Naive thymus-derived CD8-positive, alpha-beta T cell (primary cell): ENCODE data around the gene EPHA1. TPM values are rescaled to one million over a fixed set of nuclear protein-coding genes. Genes with fewer than 3 reads are reported as not detected.
A peak's percentile ranks its signal among the peaks of the same experiment; 100 is the strongest.
"Not testable (repeated sequence)": the region's sequence is repeated elsewhere in the genome, so short reads cannot be mapped to it uniquely, and the experiment has no call there.

Experiments
- ATAC-seq, 2 donors: fragments of 150-1000 bp; cut with Tn5 transposase in 1 of 2; sonication (Bioruptor Pico), chemical (Tn5 transposase) in 1 of 2; 1 replicate in 1 of 2; 2 replicates in 1 of 2; pipeline ENCODE4 v1.10.0; 2021; ENCODE audit warnings: mild to moderate bottlenecking in 2 of 2, moderate library complexity in 2 of 2
- POLR2A ChIA-PET: fragments of 350-600 bp; sonication (Branson Sonifier 250); formaldehyde crosslinking; loops from one replicate; lab custom pipeline; 2021; ENCODE audit warnings: antibody characterized with exemption; lab: Charles Lee
- DNase-seq, 10 donors: peaks; one replicate each; pipeline versions ENCODE4 v3.0.0 to v3.0.0-alpha.2; 2020 to 2022
- H3K27ac Mint-ChIP-seq, 10 donors: one replicate each; pipeline ENCODE4 v1.8.0; 2020 to 2022; ENCODE audit warnings: mild to moderate bottlenecking in 10 of 10, mixed read lengths in 10 of 10, moderate library complexity in 4 of 10, inconsistent platforms in 1 of 10
- H3K27me3 Mint-ChIP-seq, 5 donors: one replicate each; pipeline ENCODE4 v1.8.0; 2021 to 2022; ENCODE audit warnings: mixed read lengths in 5 of 5
- H3K36me3 Mint-ChIP-seq, 3 donors: one replicate each; pipeline ENCODE4 v1.8.0; 2020 to 2022; ENCODE audit warnings: mixed read lengths in 3 of 3, mild to moderate bottlenecking in 2 of 3, inconsistent platforms in 1 of 3
- H3K4me1 Mint-ChIP-seq, 4 donors: one replicate each; pipeline ENCODE4 v1.8.0; 2021 to 2022; ENCODE audit warnings: mixed read lengths in 4 of 4
- H3K4me3 Mint-ChIP-seq, 10 donors: one replicate each; pipeline ENCODE4 v1.8.0; 2020 to 2022; ENCODE audit warnings: mild to moderate bottlenecking in 10 of 10, mixed read lengths in 10 of 10, moderate library complexity in 6 of 10, inconsistent platforms in 1 of 10
- H3K9me3 Mint-ChIP-seq, 9 donors: one replicate each; pipeline ENCODE4 v1.8.0; 2020 to 2022; ENCODE audit warnings: mixed read lengths in 9 of 9, mild to moderate bottlenecking in 3 of 9, inconsistent platforms in 1 of 9, moderate library complexity in 1 of 9
- polyA plus RNA-seq, 3 donors: library from polyadenylated mRNA; unstranded; fragments of 300-500 nt; fragmentation: Illumina TruSeq; gene quantifications; one replicate each; pipeline ENCODE4 v1.2.3, GENCODE V29; 2021
- total RNA-seq, 8 experiments: library from RNA in 2 of 8; stranded (reverse) in 2 of 8; gene quantifications; one replicate each; pipeline ENCODE4 v1.2.3 and lab custom pipeline; 2021 to 2026

Gene EPHA1
- total and polyA plus RNA-seq, 5 experiments from 2014 or later = 10.1 to 44.9 (median 37.1) TPM

DNA sequence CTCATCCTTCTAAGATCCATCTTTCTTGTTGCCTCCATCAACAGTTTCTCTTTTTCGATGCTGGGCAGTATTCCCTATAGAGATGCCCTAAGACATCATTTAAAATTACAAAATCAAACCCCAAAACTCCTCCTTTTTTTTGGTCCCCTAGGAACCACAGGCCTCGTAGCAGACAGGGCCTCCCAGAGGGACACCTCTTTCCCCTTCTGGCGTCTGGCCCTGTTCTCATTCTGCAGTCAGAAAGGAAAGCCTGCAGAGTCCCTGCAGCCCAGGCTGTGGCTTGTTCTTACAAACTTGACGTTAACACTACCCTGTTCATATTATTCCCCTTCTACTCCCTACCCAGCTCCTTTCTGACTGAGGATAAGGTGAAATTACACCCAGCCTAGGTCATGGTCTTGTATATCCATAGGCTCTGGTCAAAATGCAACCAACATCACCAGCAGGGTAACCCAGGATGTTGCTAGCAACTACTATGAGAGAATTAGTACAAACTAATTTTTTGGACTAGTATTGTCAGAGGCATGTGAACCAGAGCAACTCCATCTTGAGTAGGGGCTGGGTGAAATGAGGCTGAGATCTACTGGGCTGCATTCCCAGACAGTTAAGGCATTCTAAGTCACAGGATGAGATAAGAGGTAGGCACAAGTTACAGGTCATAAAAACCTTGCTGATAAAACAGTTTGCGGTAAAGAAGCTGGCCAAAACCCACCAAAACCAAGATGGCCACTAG lies 3.5 kb upstream of the EPHA1 start:
- H3K9me3 Mint-ChIP-seq = no peaks in the 10 kb centered on the region
- H3K27me3 Mint-ChIP-seq = peaks cover 0 to 12% (median 0%) of the 10 kb centered on the region in 5 donors
- peaks cover 38 to 68% (median 58%) of the 10 kb centered on the region in 4 donors for H3K4me1 Mint-ChIP-seq
- peaks cover 0 to 35% (median 9%) of the 10 kb centered on the region in 3 donors for H3K36me3 Mint-ChIP-seq
- DNase-seq = no peak
- ATAC-seq = no peak
- H3K4me3 Mint-ChIP-seq = peak overlapping the region in 1 of 10 donors; percentile 22
- H3K27ac Mint-ChIP-seq = peak overlapping the region in 2 of 10 donors; percentile 76 to 81
- POLR2A ChIA-PET = interaction anchor here (1.3 kb wide), 1 partner anchor 9 kb away, joined by 4 read pairs; no protein-coding TSS in a partner anchor

DNA sequence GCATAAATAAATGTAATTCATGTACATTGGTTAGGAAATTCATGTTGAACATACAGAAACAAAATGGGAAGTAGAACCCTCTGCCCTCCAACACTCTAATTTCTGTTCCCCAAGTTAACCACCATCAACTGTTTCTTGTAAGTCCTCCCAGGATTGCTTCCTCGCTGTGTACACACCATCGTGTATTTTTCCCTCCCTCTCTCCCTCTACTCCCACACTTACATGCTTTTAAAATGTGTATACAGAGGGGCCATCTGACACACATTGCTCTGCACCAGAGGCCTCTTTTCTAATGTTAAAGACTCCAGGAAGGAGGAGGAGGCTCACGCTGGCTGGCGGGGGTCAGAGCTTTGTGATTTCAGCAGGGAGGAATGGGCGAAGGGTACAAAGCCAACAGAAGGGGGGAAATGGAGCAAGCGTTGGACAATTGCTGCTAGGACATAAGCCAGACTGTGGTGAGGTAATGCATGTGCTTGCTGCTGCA lies 1.9 kb upstream of the EPHA1 start:
- Mint-ChIP-seq H3K4me1 (peaks cover 50 to 75% (median 70%) of the 10 kb centered on the region in 4 donors), H3K27me3 (peaks cover 0 to 12% (median 0%) of the 10 kb centered on the region in 5 donors), H3K4me3 (peak overlapping the region in 7 of 10 donors; percentile 42 to 94 (median 50)), H3K27ac (peak overlapping the region in 7 of 10 donors; percentile 55 to 96 (median 89)), H3K9me3 (no peaks in the 10 kb centered on the region), H3K36me3 (peaks cover 0 to 25% (median 9%) of the 10 kb centered on the region in 3 donors)
- POLR2A ChIA-PET = interaction anchor here (8.2 to 11.1 kb wide), 2 partner anchors 18 to 29 kb away, joined by 91 to 184 read pairs; partner anchors contain the start of gene ZYX
- DNase-seq = no peak
- ATAC-seq = no peak

DNA sequence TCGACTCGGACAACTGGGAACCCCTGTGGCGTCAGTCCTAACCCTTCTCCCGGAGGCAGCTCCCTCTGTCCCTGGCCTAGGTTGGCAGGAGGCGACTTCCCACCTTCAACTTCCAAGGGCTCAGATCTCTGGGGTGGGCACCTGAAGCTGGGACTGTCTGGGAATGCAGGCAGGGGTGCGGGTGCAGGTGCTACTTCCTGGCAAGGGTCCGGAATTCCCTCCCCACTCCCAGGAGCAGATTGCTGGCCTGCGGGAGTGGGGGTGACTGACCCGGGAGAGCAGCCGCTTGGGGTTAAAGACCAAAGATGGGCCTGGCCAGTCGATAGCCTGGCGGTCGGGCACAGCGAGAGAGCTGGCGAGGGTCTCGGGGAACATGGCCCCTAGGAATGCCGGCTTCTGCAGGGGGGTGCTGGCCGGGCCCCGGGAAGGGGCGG lies 387 bp downstream of the EPHA1 start:
- H3K4me1 Mint-ChIP-seq = peaks cover 59 to 93% (median 86%) of the 10 kb centered on the region in 4 donors
- peak overlapping the region; percentile 47 to 99 (median 95) for H3K27ac Mint-ChIP-seq
- peaks cover 0 to 9% (median 0%) of the 10 kb centered on the region in 5 donors for H3K27me3 Mint-ChIP-seq
- POLR2A ChIA-PET = interaction anchor here (0.5 to 11.1 kb wide), 17 partner anchors 8 to 1427 kb away, joined by 3 to 184 read pairs (median 10); partner anchors contain the start of genes CASP2, GSTK1 and ZYX
- peak overlapping the region; percentile 93 to 99 (median 94) for H3K4me3 Mint-ChIP-seq
- no peaks in the 10 kb centered on the region for H3K9me3 Mint-ChIP-seq
- ATAC-seq (peak; percentile 1 to 28), DNase-seq (no peak)
- peaks cover 0 to 25% (median 2%) of the 10 kb centered on the region in 3 donors for H3K36me3 Mint-ChIP-seq

DNA sequence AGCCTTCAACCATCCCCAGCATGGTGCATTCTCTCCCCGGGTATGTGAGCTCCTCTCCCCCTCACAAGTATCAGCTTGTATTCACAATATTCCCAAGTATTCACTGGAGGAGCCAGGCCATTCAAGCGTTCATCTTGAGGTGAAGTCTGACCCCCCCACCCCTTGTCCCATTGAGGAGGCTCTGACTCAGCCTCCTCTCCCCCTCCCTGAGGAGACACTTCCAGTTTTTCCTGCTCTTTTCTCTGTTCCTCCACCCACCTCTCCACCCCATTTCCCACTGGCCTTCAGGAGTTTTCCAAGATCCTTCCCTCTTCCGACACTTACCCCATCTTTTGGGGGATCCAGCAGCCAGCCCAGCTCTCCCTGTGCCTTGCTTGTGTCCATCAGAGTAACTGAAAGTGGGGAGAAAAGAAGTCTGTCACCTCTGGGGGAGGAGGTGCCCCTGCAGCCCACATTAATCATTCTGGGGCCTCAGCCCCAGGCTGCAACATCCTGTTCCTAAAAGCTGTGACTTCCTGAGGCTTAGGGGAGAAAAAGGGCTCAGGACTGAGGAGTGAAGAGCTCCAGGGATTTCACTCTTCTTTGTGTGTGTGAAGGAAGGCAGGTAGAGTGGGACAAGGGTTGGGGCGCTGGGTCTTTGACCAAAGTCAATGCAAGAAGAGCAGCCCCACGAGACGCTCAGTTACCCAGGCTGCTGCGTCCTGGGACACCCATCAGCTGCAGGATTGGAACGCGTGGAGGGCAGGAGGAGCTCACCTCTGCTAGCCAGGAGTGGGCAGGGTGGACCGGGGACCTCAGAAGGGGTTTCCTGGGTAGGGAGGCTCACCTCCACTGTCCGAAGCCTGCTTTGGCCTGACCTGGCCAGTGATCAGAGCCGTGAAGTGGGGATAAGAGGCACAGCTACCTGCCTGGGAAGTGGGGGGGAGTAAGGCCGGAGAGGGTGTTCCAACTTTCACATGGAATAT lies 1.1 kb downstream of the EPHA1 start:
- ATAC-seq = peak; percentile 66 to 79
- H3K4me1 Mint-ChIP-seq = peaks cover 54 to 92% (median 86%) of the 10 kb centered on the region in 4 donors
- DNase-seq = peak in 8 of 10 donors; percentile 37 to 69 (median 48)
- POLR2A ChIA-PET = interaction anchor here (0.5 to 11.1 kb wide), 20 partner anchors 9 to 1428 kb away, joined by 3 to 184 read pairs (median 6); partner anchors contain the start of genes CASP2, GSTK1 and ZYX
- H3K9me3 Mint-ChIP-seq = no peaks in the 10 kb centered on the region
- peaks cover 0 to 9% (median 0%) of the 10 kb centered on the region in 5 donors for H3K27me3 Mint-ChIP-seq
- H3K36me3 Mint-ChIP-seq = peaks cover 0 to 30% (median 2%) of the 10 kb centered on the region in 3 donors
- peak overlapping the region; percentile 89 to 99 (median 95) for H3K27ac Mint-ChIP-seq
- peak overlapping the region; percentile 93 to 99 (median 94) for H3K4me3 Mint-ChIP-seq

DNA sequence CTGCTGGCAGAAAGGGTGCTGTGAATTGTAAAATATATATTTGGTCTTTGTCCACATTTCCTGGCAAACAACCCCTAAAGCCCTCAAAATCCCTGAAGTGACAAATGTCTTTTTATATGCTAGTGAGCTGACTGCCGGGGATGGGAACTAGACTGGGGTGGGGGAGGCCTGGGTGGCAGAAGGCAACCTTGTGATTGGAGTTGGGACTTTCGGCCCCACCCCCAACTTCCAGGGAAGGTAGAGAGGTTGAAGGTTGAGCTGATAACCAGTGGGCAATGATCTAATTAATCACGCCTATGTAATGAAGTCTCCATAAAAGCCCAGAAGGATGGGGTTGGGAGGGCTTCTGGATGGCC lies 2.7 kb downstream of the EPHA1 start:
- peaks cover 0 to 9% (median 0%) of the 10 kb centered on the region in 5 donors for H3K27me3 Mint-ChIP-seq
- no peak for DNase-seq
- no peaks in the 10 kb centered on the region for H3K9me3 Mint-ChIP-seq
- POLR2A ChIA-PET = interaction anchor here (1.3 to 11.1 kb wide), 6 partner anchors 13 to 147 kb away, joined by 4 to 184 read pairs (median 30); partner anchors contain the start of genes GSTK1 and ZYX
- H3K4me1 Mint-ChIP-seq = peaks cover 50 to 90% (median 79%) of the 10 kb centered on the region in 4 donors
- H3K36me3 Mint-ChIP-seq = peaks cover 0 to 40% (median 5%) of the 10 kb centered on the region in 3 donors
- H3K27ac Mint-ChIP-seq = peak overlapping the region in 9 of 10 donors; percentile 18 to 98 (median 83)
- peak overlapping the region in 9 of 10 donors; percentile 93 to 99 (median 94) for H3K4me3 Mint-ChIP-seq
- no peak for ATAC-seq

DNA sequence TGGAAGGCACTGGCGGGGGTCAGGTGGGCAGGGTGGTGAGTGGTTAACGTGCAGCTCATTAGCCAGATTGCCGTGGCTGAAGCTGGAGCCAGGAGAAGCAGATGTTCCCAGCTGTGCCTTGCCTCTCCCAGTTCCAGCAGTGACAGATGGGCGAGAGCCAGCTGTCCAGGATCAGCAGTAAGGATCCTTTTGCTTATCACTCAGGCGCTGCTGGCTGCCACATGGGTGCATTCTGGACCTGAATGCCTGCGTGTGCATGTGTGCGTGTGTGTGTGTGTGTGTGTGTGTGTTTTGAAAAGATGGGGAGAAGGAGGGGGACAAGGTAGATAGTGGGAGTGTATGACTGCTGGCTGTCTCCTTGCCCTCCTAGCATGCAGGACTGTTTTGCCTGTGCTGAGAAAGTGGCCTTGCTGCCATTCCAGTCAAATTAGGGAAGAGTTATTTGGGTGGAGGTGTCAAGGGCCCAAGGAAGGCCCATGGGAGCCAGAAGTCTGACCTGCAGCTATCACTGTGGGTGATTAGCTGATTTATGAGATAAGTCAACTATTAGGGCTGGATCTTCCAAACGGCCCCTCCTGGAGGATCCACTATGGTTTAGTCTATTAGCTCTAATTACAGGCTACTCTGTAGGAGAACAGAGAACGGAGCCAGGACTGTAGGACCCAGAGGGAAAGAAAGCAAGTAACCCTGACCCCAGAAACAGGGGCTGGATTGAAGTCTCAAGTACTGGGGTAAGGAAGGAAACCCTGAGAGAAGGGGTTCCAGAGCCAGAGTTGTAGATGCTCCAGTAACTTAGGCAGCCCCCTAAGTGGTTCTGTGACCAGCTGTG lies 3.3 kb downstream of the EPHA1 start:
- Mint-ChIP-seq H3K27ac (peak overlapping the region; percentile 64 to 98 (median 84)), H3K4me1 (peaks cover 50 to 87% (median 76%) of the 10 kb centered on the region in 4 donors), H3K9me3 (no peaks in the 10 kb centered on the region), H3K36me3 (peaks cover 0 to 44% (median 6%) of the 10 kb centered on the region in 3 donors), H3K4me3 (peak overlapping the region in 9 of 10 donors; percentile 6 to 99 (median 94)), H3K27me3 (peaks cover 0 to 7% (median 0%) of the 10 kb centered on the region in 5 donors)
- POLR2A ChIA-PET = interaction anchor here (0.6 to 11.1 kb wide), 7 partner anchors 12 to 916 kb away, joined by 3 to 184 read pairs (median 16); partner anchors contain the start of genes GSTK1 and ZYX
- DNase-seq (no peak), ATAC-seq (no peak)

DNA sequence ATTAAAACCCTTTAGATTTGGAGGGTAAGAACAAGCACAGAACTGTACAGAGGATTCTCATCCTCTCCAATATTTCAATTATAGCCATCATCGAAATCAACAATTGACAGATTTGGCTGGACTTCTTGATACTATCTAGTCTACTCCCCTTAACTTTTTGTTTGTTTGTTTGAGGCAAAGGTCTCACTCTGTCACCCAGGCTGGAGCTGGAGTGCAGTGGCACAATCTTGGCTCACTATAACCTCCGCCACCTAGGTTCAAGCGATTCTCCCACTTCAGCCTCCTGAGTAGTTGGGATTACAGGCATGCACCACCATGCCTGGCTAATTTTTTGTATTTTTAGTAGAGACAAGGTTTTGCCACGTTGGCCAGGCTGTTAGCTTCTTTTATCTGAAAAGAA lies 6.4 kb downstream of the EPHA1 start:
- ATAC-seq, H3K9me3 Mint-ChIP-seq, H3K27me3 Mint-ChIP-seq, DNase-seq, H3K4me3 Mint-ChIP-seq: not testable (repeated sequence)
- Mint-ChIP-seq H3K4me1 (peaks cover 42 to 61% (median 50%) of the 10 kb centered on the region in 4 donors), H3K27ac (peak overlapping the region in 9 of 10 donors; percentile 49 to 86 (median 76)), H3K36me3 (peaks cover 0 to 69% (median 4%) of the 10 kb centered on the region in 3 donors)
- POLR2A ChIA-PET = interaction anchor here (8.2 to 11.1 kb wide), 2 partner anchors 9 to 20 kb away, joined by 91 to 184 read pairs; partner anchors contain the start of gene ZYX

DNA sequence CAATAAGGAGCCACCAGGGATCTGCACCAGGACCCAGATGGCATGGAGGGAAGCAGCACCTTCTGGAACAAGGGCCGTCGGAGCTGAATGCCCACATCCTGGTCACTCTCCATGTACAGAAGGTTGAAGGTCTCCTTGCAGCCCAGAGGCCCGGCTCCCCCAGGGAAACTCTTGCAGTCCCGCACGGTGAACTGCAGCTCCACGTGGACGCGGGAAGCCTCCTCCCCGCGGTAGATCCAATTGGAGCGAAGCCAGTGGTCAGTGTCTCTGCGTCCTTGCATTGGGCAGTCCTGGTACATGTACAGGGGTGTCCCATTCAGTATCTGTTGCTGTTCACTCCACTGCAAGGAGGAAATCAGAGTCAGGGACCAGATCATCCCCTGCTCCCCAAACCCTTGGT lies 7.4 kb downstream of the EPHA1 start:
- no peaks in the 10 kb centered on the region for H3K9me3 Mint-ChIP-seq
- H3K4me3 Mint-ChIP-seq = no peak overlapping the region
- H3K36me3 Mint-ChIP-seq = peaks cover 0 to 74% (median 4%) of the 10 kb centered on the region in 3 donors
- POLR2A ChIA-PET = interaction anchor here (11.1 kb wide), 1 partner anchor 19 kb away, joined by 184 read pairs; the partner anchor contains the start of gene ZYX
- H3K27ac Mint-ChIP-seq = peak overlapping the region in 5 of 10 donors; percentile 14 to 76 (median 62)
- no peaks in the 10 kb centered on the region for H3K27me3 Mint-ChIP-seq
- peaks cover 33 to 53% (median 45%) of the 10 kb centered on the region in 4 donors for H3K4me1 Mint-ChIP-seq
- ATAC-seq (no peak), DNase-seq (no peak)

DNA sequence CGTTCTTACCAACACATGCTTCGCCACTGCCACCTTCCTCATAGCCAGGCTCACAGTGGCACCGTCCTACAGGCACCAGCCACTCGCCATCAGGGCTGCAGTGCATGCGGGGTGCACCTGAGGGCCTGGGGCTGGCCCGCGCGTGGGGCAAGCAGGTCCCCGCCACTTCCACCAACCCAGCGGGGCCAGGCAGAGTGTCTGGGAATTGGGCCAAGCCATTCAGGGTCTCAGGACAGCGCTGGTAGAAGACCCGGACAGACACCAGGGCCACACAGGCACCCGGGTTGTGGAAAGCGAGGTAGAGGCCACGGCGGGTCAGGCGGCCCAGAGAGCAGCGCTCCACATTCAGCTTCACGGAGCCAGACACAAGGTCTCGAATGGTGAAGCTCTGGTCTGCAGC lies 9.0 kb downstream of the EPHA1 start:
- Mint-ChIP-seq H3K36me3 (peaks cover 0 to 81% (median 4%) of the 10 kb centered on the region in 3 donors), H3K4me1 (peaks cover 22 to 49% (median 36%) of the 10 kb centered on the region in 4 donors), H3K27me3 (no peaks in the 10 kb centered on the region), H3K27ac (peak overlapping the region in 2 of 10 donors; percentile 43 to 52), H3K9me3 (no peaks in the 10 kb centered on the region), H3K4me3 (no peak overlapping the region)
- no peak for ATAC-seq
- POLR2A ChIA-PET = interaction anchor here (1.2 to 11.1 kb wide), 3 partner anchors 18 to 112 kb away, joined by 3 to 184 read pairs (median 8); partner anchors contain the start of genes CASP2 and ZYX
- DNase-seq = no peak

DNA sequence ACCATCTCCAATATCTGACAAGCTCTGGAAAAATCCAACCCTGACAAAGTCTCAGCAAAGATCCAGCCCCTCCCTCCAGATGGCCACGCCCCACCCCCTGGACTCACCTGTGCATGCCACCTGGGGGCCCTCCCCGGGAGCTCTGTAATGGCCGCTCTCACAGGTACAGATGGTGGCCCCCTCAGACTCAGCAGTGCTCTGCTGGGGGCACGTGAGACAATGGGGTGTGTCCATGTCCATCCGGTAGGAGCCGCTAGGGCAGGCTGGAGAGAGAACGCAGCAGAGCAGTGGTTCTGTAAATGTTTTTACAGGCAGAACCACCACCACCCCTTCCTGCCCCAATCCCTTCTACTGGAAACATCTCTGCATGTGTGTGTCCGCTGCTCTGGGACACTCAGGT lies 9.5 kb downstream of the EPHA1 start:
- Mint-ChIP-seq H3K27ac (peak overlapping the region in 3 of 10 donors; percentile 4 to 52 (median 43)), H3K9me3 (no peaks in the 10 kb centered on the region), H3K4me3 (no peak overlapping the region), H3K4me1 (peaks cover 21 to 49% (median 33%) of the 10 kb centered on the region in 4 donors), H3K27me3 (no peaks in the 10 kb centered on the region), H3K36me3 (peaks cover 0 to 78% (median 4%) of the 10 kb centered on the region in 3 donors)
- DNase-seq (no peak), ATAC-seq (no peak)
- POLR2A ChIA-PET = interaction anchor here (1.2 to 11.1 kb wide), 3 partner anchors 17 to 111 kb away, joined by 3 to 184 read pairs (median 8); partner anchors contain the start of genes CASP2 and ZYX
